HUES64 (cell line): Measurements from ENCODE around the gene LPCAT1.
"Not testable (repeated sequence)": the region's sequence is repeated elsewhere in the genome, so short reads cannot be mapped to it uniquely, and the experiment has no call there.

Experiments used
- H3K27ac ChIP-seq: 2 replicates; pipeline ENCODE4 v1.7.0; 2013; ENCODE audit warnings: low read depth, low read length, inconsistent platforms
- H3K27me3 ChIP-seq: 2 replicates; pipeline ENCODE4 v1.6.1; 2013; ENCODE audit warnings: mild to moderate bottlenecking, low read length; ENCODE audit not compliant: insufficient read depth
- H3K36me3 ChIP-seq: 2 replicates; pipeline ENCODE4 v1.6.1; 2013; ENCODE audit warnings: mild to moderate bottlenecking, low read length; ENCODE audit not compliant: insufficient read depth
- H3K4me1 ChIP-seq: 2 replicates; pipeline ENCODE4 v1.6.1; 2013; ENCODE audit warnings: mild to moderate bottlenecking, low read length, moderate library complexity; ENCODE audit not compliant: insufficient read depth
- H3K4me3 ChIP-seq: 2 replicates; pipeline ENCODE4 v1.5.1; 2013; ENCODE audit warnings: mild to moderate bottlenecking, low read length, moderate library complexity
- H3K9ac ChIP-seq: 2 replicates; pipeline ENCODE4 v1.6.1; 2013; ENCODE audit warnings: mild to moderate bottlenecking, low read depth, low read length
- H3K9me3 ChIP-seq: 2 replicates; pipeline ENCODE4 v1.6.1; 2013; ENCODE audit warnings: low read depth, low read length; ENCODE audit not compliant: insufficient read depth
- WGBS: fragments of 150-250, 120-280 bp; methylation state at CpG from one replicate; pipeline ENCODE4 v1.1.7; 2013; ENCODE audit warnings: missing lambda C conversion rate; 5-methylcytosine and 5-hydroxymethylcytosine counted together

Gene LPCAT1

DNA sequence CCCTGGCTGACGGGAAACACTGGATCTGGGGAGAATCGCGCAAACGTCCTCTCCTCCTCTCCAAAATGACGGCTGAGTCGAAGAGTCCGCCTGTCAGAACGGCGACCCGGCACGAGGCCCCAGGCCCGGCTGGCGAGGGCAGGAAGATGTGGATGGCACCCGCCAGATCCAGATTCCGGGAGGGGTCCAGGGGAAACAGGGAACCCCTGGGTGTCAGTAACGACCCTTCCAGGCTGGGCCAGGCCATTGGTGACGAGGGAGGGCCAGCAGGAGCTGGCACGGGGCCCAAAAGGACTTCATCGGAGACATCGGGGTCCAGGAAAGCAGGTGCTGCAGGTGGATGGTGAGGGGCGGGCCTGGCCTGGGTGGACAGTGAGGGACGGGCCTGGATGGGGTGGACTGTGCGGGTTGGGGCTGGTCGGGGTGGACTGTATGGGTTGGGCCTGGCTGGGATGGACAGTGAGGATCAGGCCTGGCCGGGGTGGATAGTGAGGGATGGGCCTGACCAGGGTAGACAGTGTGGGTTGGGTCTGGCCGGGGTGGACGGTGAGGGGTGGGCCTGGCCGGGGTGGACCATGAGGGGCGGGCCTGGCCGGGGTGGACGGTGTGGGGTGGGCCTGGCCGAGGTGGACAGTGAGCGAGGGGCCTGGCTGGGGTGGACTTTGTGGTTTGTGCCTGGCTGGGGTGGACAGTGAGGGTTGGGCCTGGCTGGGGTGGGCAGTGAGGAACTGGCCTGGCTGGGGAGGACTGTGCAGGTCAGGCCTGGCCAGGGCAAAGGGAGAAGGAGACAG is 92.5 kb downstream of the LPCAT1 start:
- Histone ChIP-seq H3K4me3 (no peak overlapping the region), H3K36me3 (no peaks in the 10 kb centered on the region), H3K4me1 (no peaks in the 10 kb centered on the region), H3K27ac (no peak overlapping the region), H3K27me3 (no peaks in the 10 kb centered on the region), H3K9me3 (peaks cover 23% of the 10 kb centered on the region), H3K9ac (no peak overlapping the region)
- 91% methylated on average over 33 of the region's 33 CpGs for WGBS

- no peak overlapping the region for H3K4me3 ChIP-seq
- 91% methylated on average over 26 of the region's 26 CpGs for WGBS
- no peaks in the 10 kb centered on the region for H3K36me3 ChIP-seq
- H3K9me3 ChIP-seq: peaks cover 23% of the 10 kb centered on the region
- H3K9ac ChIP-seq: no peak overlapping the region
- no peaks in the 10 kb centered on the region for H3K4me1 ChIP-seq
- H3K27ac ChIP-seq: no peak overlapping the region
- H3K27me3 ChIP-seq: no peaks in the 10 kb centered on the region
Observed at GRCh38 chr5:1430121-1430795, 93.5 kb downstream of the LPCAT1 start.

DNA sequence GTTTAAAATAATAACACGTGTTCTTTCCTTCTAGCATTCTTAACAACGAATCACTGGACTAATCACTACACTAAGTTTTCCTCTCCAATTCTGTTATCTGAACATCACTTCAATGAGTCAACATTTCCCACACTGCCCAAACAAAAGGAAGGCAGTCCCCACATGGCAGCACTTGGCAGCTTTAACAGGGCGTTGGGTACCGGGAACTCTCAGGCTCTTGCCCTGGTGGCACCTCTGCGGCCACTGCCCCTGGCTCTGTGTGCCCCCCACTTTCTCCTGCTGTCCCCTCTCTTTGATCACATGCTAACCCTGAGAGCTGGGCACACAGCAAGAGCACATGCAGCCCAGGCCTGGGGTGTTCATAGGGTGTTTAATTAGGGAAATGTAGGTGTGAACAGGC is 94.3 kb downstream of the LPCAT1 start:
- Histone ChIP-seq H3K27ac (no peak overlapping the region), H3K4me1 (no peaks in the 10 kb centered on the region), H3K36me3 (no peaks in the 10 kb centered on the region), H3K9me3 (peaks cover 23% of the 10 kb centered on the region), H3K27me3 (no peaks in the 10 kb centered on the region), H3K9ac (no peak overlapping the region), H3K4me3 (no peak overlapping the region)
- WGBS: 96% methylated on average over 5 of the region's 5 CpGs

- Histone ChIP-seq H3K27ac (no peak overlapping the region), H3K27me3 (no peaks in the 10 kb centered on the region), H3K9me3 (peaks cover 23% of the 10 kb centered on the region), H3K4me1 (no peaks in the 10 kb centered on the region), H3K36me3 (no peaks in the 10 kb centered on the region), H3K4me3 (no peak overlapping the region), H3K9ac (no peak overlapping the region)
- WGBS: 92% methylated on average over 7 of the region's 7 CpGs
Observed at GRCh38 chr5:1429066-1429465, 94.7 kb downstream of the LPCAT1 start.

DNA sequence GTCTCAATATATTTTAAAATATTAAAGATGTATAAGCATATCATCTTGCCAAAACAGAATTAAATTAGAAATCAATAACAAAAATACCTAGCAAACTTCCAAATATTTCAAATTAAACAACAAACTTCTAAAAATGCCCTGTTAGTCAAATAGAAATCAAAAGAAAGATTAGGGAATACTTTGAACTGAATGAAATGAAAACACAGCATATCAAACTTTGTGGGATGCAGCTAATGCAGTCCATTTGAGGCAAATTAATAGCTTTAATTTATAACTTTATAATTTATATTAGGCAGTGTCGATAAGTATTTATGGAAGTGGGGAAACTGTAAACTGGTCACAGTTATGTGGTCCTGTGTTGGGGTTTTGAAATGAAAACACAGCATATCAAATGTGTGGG is 95.7 kb downstream of the LPCAT1 start:
- Histone ChIP-seq H3K4me3 (no peak overlapping the region), H3K9me3 (peaks cover 23% of the 10 kb centered on the region), H3K27ac (no peak overlapping the region), H3K4me1 (no peaks in the 10 kb centered on the region), H3K27me3 (no peaks in the 10 kb centered on the region), H3K36me3 (no peaks in the 10 kb centered on the region), H3K9ac (no peak overlapping the region)
- WGBS: 100% methylated on average over 1 of the region's 1 CpG

GRCh38 chr5:1424716-1425115 is 99.0 kb downstream of the LPCAT1 start:
- H3K9me3 ChIP-seq: peaks cover 23% of the 10 kb centered on the region
- no peak overlapping the region for H3K27ac ChIP-seq
- WGBS: 91% methylated on average over 9 of the region's 9 CpGs
- no peaks in the 10 kb centered on the region for H3K4me1 ChIP-seq
- H3K27me3 ChIP-seq: no peaks in the 10 kb centered on the region
- no peaks in the 10 kb centered on the region for H3K36me3 ChIP-seq
- no peak overlapping the region for H3K9ac ChIP-seq
- no peak overlapping the region for H3K4me3 ChIP-seq

DNA sequence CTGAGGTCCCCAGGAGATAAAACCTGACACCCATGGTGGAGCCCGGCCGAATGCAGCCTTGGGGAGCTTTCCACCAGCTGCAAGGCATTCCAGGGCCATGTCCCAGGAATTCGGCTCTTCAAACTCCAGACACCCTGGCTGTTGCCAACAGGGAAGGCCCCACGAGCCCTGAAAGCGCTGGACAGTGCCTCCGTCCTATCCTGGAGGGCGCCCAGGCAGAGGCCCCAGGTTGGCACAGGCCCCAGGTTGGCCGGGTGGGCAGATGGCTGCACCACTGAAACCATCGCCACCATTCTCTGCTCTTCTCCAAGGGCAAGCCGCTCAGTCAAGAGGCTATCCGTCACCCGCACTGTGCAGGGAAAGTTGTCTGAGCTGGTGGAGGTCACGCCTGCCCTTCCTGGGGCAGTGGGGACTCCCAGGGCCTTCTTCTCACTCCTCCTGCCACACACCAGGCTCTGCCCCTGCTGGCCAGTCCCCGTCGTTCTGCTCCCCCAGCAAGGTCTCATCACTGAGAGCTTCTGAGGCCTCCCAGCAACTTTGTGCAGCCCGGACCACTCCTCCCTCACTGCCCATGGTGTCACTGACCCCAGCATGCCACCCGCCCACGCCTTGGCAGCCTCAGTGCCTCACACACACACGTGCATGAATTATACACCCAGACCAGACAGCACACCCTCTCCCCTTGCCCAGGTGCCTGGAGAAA is 99.7 kb downstream of the LPCAT1 start:
- no peak overlapping the region for H3K9ac ChIP-seq
- peaks cover 20% of the 10 kb centered on the region for H3K9me3 ChIP-seq
- 85% methylated on average over 19 of the region's 19 CpGs for WGBS
- no peaks in the 10 kb centered on the region for H3K4me1 ChIP-seq
- no peak overlapping the region for H3K27ac ChIP-seq
- no peak overlapping the region for H3K4me3 ChIP-seq
- no peaks in the 10 kb centered on the region for H3K36me3 ChIP-seq
- H3K27me3 ChIP-seq: no peaks in the 10 kb centered on the region

DNA sequence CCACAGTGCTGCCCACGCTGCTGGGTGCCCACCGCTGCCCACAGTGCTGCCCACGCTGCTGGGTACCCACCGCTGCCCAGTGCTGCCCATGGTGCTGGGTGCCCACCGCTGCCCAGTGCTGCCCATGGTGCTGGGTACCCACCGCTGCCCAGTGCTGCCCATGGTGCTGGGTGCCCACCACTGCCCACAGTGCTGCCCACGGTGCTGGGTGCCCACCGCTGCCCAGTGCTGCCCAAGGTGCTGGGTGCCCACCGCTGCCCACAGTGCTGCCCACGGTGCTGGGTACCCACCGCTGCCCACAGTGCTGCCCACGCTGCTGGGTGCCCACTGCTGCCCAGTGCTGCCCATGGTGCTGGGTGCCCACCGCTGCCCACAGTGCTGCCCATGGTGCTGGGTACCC is 101.2 kb downstream of the LPCAT1 start:
- not testable (repeated sequence) for H3K27ac ChIP-seq, H3K27me3 ChIP-seq, H3K4me3 ChIP-seq, H3K36me3 ChIP-seq, H3K4me1 ChIP-seq, H3K9ac ChIP-seq, H3K9me3 ChIP-seq
- 90% methylated on average over 13 of the region's 13 CpGs for WGBS

DNA sequence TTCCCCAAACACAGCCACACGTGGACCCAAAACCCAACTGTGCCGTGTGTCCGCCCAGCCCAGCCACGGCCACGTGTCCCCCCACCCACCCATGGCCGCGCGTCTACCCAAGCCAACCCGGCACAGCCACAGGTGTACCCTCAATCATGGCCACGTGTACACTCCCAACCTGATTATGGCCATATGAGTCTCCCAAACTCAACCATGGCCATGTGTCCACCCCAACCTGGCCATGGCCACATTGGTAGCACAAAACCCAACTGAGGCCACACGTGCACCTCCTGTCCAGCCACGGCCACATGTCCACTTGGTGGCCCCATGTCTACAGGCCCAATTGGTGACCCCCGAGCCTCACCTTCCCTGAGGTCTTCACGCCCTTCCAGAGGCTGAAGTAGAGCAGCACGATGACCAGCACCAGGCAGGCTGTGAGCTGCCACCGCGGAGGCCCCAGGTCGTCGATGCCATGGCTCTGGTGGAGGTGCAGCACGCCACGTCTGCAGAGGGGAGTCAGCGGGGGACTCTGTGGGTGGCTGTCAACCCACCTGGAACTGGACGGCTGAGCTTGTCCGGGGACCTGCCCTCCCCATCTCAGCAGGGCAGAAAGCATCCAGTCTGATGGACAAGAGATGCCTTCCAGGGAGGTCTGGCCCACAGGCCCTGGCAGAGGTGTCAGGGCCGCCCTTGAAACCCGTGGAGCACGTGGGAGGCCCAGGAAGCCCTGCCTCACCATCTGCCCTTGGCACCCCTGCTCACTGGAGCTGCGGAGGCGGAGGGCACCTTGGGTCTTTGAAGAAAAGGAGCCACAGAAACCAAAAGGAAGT is 102.0 kb downstream of the LPCAT1 start:
- Histone ChIP-seq H3K27me3 (no peaks in the 10 kb centered on the region), H3K9me3 (0 out of 2 replicates have a peak, but pooled peaks cover 2% of the 10 kb centered on the region), H3K27ac (no peak overlapping the region)

DNA sequence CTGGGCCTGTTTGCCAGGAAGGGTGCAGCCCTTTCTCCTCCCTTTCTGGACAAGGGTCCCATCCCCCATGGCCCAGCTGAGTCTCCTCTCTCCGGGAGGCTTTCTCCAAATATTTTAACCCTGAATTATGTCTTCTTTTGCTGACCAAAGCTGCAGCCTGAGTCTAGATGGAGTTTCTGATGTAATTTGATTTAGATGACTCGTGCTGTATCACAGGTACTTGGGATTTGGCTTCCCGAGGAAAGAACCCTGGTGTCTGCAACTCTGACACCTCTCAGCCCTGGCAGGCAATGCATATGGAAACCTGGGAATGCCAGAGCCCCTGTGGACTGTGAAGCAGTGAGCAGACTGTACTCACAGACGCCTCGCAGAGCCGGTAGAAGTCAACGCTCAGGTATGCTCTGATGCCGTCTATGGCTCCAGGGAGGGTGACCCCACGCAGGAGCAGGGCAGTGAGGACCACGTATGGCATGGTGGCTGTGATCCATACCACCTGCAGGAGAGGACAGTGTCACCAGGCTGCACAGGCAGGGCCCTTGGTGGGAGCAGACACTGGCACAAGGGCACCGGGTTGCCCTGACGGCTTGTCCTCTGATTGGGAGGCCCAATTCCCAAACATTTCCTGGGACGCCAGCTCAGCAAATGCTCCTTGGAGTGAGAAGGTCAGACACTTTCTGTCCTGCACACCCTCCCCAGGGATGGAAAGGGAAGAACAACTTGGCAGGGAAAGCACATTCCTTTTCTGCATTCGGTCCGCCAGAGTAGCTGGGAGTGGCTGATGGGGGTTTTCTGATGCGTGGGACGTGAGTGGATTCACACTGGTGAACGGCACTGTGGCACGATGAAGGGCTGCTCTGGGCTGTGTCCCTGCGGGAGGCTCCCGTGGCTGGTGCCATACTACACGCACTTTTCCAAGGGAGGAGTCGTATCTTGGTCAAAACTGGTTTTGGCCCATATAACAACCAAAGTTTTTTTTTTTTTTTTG is 103.3 kb downstream of the LPCAT1 start:
- Histone ChIP-seq H3K36me3 (no peaks in the 10 kb centered on the region), H3K9ac (no peak overlapping the region), H3K4me3 (no peak overlapping the region), H3K27ac (no peak overlapping the region), H3K9me3 (no peaks in the 10 kb centered on the region), H3K4me1 (no peaks in the 10 kb centered on the region), H3K27me3 (no peaks in the 10 kb centered on the region)
- 89% methylated on average over 23 of the region's 23 CpGs for WGBS

More for the DNA sequence above, 102.0 kb downstream of the LPCAT1 start:
- no peak overlapping the region for H3K4me3 ChIP-seq
- H3K4me1 ChIP-seq: no peaks in the 10 kb centered on the region
- H3K9ac ChIP-seq: no peak overlapping the region
- 93% methylated on average over 29 of the region's 29 CpGs for WGBS
- no peaks in the 10 kb centered on the region for H3K36me3 ChIP-seq
